Measurements from ENCODE around the gene PEX5L. TPM values are rescaled to one million over a fixed set of nuclear protein-coding genes. Genes with fewer than 3 reads are reported as not detected.

The PEX5L gene
- total RNA-seq, 1 donor from 2014 or later = 1.0 TPM

- H3K4me3 Mint-ChIP-seq (ENCODE audit: low read depth) = no peak overlapping the region
- peaks cover 8% of the 10 kb centered on the region for H3K27me3 Mint-ChIP-seq
- no peaks in the 10 kb centered on the region for H3K36me3 Mint-ChIP-seq (ENCODE audit: insufficient read depth)
- no peak overlapping the region for H3K27ac Mint-ChIP-seq
- DNase-seq (ENCODE audit: low spot score, unreplicated experiment) = no peak
- no peaks in the 10 kb centered on the region for H3K9me3 Mint-ChIP-seq (ENCODE audit: low read depth)
- no peaks in the 10 kb centered on the region for H3K4me1 Mint-ChIP-seq (ENCODE audit: low read depth)
- no peak for TF ChIP-seq CTCF (IDR thresholded peaks at IDR 0.05; ENCODE audit: unreplicated experiment)
These were observed 69.1 kb downstream of the PEX5L start for GRCh38 chr3:179967622-179968021.

GRCh38 chr3:179964890-179965289 is 71.8 kb downstream of the PEX5L start:
- Mint-ChIP-seq H3K36me3 (ENCODE audit: insufficient read depth) (no peaks in the 10 kb centered on the region), H3K27me3 (peaks cover 8% of the 10 kb centered on the region), H3K4me1 (ENCODE audit: low read depth) (no peaks in the 10 kb centered on the region), H3K27ac (no peak overlapping the region), H3K4me3 (ENCODE audit: low read depth) (no peak overlapping the region), H3K9me3 (ENCODE audit: low read depth) (no peaks in the 10 kb centered on the region)
- no peak for DNase-seq (ENCODE audit: low spot score, unreplicated experiment)
- no peak for TF ChIP-seq CTCF (IDR thresholded peaks at IDR 0.05; ENCODE audit: unreplicated experiment)

GRCh38 chr3:179962629-179963387 is 73.9 kb downstream of the PEX5L start:
- no peaks in the 10 kb centered on the region for H3K4me1 Mint-ChIP-seq (ENCODE audit: low read depth)
- no peak for TF ChIP-seq CTCF (IDR thresholded peaks at IDR 0.05; ENCODE audit: unreplicated experiment)
- DNase-seq (ENCODE audit: low spot score, unreplicated experiment) = no peak
- H3K27ac Mint-ChIP-seq = no peak overlapping the region
- no peaks in the 10 kb centered on the region for H3K36me3 Mint-ChIP-seq (ENCODE audit: insufficient read depth)
- no peaks in the 10 kb centered on the region for H3K9me3 Mint-ChIP-seq (ENCODE audit: low read depth)
- H3K27me3 Mint-ChIP-seq = peaks cover 8% of the 10 kb centered on the region
- H3K4me3 Mint-ChIP-seq (ENCODE audit: low read depth) = no peak overlapping the region

GRCh38 chr3:179961703-179962078 is 75.0 kb downstream of the PEX5L start:
- DNase-seq (ENCODE audit: low spot score, unreplicated experiment) = no peak
- no peaks in the 10 kb centered on the region for H3K36me3 Mint-ChIP-seq (ENCODE audit: insufficient read depth)
- no peaks in the 10 kb centered on the region for H3K9me3 Mint-ChIP-seq (ENCODE audit: low read depth)
- H3K4me1 Mint-ChIP-seq (ENCODE audit: low read depth) = no peaks in the 10 kb centered on the region
- no peak overlapping the region for H3K27ac Mint-ChIP-seq
- no peak overlapping the region for H3K4me3 Mint-ChIP-seq (ENCODE audit: low read depth)
- no peak for TF ChIP-seq CTCF (IDR thresholded peaks at IDR 0.05; ENCODE audit: unreplicated experiment)
- peaks cover 3% of the 10 kb centered on the region for H3K27me3 Mint-ChIP-seq

GRCh38 chr3:179961071-179961702 is 75.5 kb downstream of the PEX5L start:
- H3K27me3 Mint-ChIP-seq = no peaks in the 10 kb centered on the region
- no peak for DNase-seq (ENCODE audit: low spot score, unreplicated experiment)
- H3K4me1 Mint-ChIP-seq (ENCODE audit: low read depth) = no peaks in the 10 kb centered on the region
- no peak overlapping the region for H3K4me3 Mint-ChIP-seq (ENCODE audit: low read depth)
- H3K36me3 Mint-ChIP-seq (ENCODE audit: insufficient read depth) = no peaks in the 10 kb centered on the region
- H3K27ac Mint-ChIP-seq = no peak overlapping the region
- no peak for TF ChIP-seq CTCF (IDR thresholded peaks at IDR 0.05; ENCODE audit: unreplicated experiment)
- no peaks in the 10 kb centered on the region for H3K9me3 Mint-ChIP-seq (ENCODE audit: low read depth)

All from progenitor cell of endocrine pancreas (in vitro differentiated cells).